Nasal cavity respiratory epithelium epithelial cell of viscerocranial mucosa (primary cell): ENCODE data around the gene POTEI. TPM values are rescaled to one million over a fixed set of nuclear protein-coding genes. Genes with fewer than 3 reads are reported as not detected.

Source experiments
- total RNA-seq: library from RNA; depleted of rRNA; stranded (reverse); fragments of >200 nt; gene quantifications from 2 replicates; pipeline ENCODE4 v1.2.3, GENCODE V29; 2014

The POTEI gene
- total RNA-seq: not detected in 2 replicates

DNA sequence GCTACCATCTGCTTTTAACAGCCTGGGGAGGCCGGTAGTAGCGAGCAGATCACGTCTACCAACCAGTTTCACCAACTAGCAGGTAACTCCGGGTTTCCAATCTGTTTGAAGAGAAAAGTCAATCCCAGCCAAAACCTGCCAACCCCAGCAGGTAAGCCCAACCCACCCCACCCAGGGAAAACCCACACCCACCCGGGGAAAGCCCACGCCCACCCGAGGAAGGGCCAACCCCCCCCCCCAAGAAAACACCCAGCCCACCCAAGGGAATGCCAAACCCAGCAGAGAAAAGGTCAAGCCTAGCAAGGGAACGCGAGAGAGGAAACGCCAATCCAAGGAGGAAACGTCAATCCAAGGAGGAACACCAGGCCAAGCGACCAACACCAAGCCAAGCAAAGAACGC lies at the start of gene POTEI:
Gene POTEI (minus strand): TSS at position 101 of the 400 bp plus-strand sequence. CDS start 93 bp downstream, at position 8.

DNA sequence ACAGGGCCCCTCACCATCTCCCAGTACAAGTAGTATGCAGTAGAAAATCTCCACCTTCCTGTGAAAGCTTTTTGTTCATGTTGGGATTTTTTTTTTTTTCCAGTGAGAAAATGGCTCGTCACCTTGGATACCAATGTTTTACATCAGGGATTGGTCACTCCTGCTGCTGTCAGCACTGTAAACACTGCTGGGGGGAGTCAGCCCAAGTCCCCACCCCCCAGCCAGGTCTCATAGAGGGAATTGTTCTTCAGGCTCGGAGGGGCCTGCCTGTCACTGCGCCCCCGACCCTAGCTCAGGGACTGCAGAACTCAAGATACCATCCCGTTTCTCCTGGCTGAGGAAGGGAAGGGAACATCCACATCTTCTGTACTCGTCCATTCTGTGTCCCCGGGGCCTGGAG lies 11.9 kb upstream of the POTEI start, which contains the start of gene CFC1B:
Gene CFC1B (plus strand): TSS at position 231 of the 400 bp plus-strand sequence. CDS start 263 bp downstream, outside the sequence.

Other genes starting within 250 kb of the POTEI start
- 142 and 159 TPM in 2 replicates for gene IMP4, start 166.4 kb downstream of the POTEI start, total RNA-seq
- gene PTPN18, start 153.3 kb downstream of the POTEI start, total RNA-seq: 10.6 and 21.3 TPM in 2 replicates
- not detected in 2 replicates for gene CFC1B, start 11.9 kb upstream of the POTEI start, total RNA-seq
- not detected in 2 replicates for gene CFC1, start 90.2 kb upstream of the POTEI start, total RNA-seq
- gene POTEJ, start 102.1 kb upstream of the POTEI start, total RNA-seq: not detected in 2 replicates
- gene GPR148, start 219.7 kb upstream of the POTEI start, total RNA-seq: not detected in 2 replicates
- not detected in 2 replicates for gene AMER3, start 246.2 kb upstream of the POTEI start, total RNA-seq